K562 (cell line): Measurements from ENCODE around the gene CPTP. TPM values are rescaled to one million over a fixed set of nuclear protein-coding genes. Genes with fewer than 3 reads are reported as not detected.
A peak's percentile ranks its signal among the peaks of the same experiment; 100 is the strongest.

ENCODE experiments used
- CBX2 ChIP-seq: fragments of 200-600 bp; sonication (generic); IDR thresholded peaks from one replicate; pipeline ENCODE4 v1.6.1; 2012; ENCODE audit warnings: mild to moderate bottlenecking, low read length, inconsistent platforms; ENCODE audit not compliant: insufficient read depth, poor library complexity, severe bottlenecking
- CBX3 ChIP-seq, 2 experiments: IDR thresholded peaks; 1 replicate in 1 of 2; 2 replicates in 1 of 2; pipeline ENCODE4 v1.6.1; 2012; ENCODE audit warnings: inconsistent platforms in 2 of 2, low read length in 2 of 2, borderline replicate concordance in 1 of 2, control low read depth in 1 of 2
- DDX20 ChIP-seq: fragments of 450-650 bp; IDR thresholded peaks from 2 replicates; pipeline ENCODE4 v1.6.1; 2016; ENCODE audit warnings: missing genetic modification characterization, low read depth, mild to moderate bottlenecking, missing compliant biosample characterization, moderate library complexity
- EWSR1 ChIP-seq: fragments of 450-650 bp; IDR thresholded peaks from 2 replicates; pipeline ENCODE4 v1.6.1; 2018; ENCODE audit warnings: borderline replicate concordance, mild to moderate bottlenecking, low read depth, moderate library complexity; ENCODE audit not compliant: partially characterized antibody
- GABPB1 ChIP-seq: sonication (generic); formaldehyde crosslinking; IDR thresholded peaks from 2 replicates; pipeline ENCODE4 v1.8.0; 2022; ENCODE audit warnings: mild to moderate bottlenecking, missing genetic modification reagents
- HMGN3 ChIP-seq: IDR thresholded peaks from 2 replicates; pipeline ENCODE4 v1.6.1; 2011; ENCODE audit warnings: borderline replicate concordance, low read depth, mild to moderate bottlenecking, mixed read lengths, low read length; ENCODE audit not compliant: insufficient read length; ENCODE audit errors: extremely low read depth
- NEUROD1 ChIP-seq: fragments of 150-350 bp; IDR thresholded peaks from 2 replicates; pipeline ENCODE4 v1.6.1; 2014; ENCODE audit warnings: borderline replicate concordance, low read length, low read depth; ENCODE audit not compliant: partially characterized antibody
- SIRT6 ChIP-seq: IDR thresholded peaks from one replicate; pipeline ENCODE4 v1.6.1; 2012; ENCODE audit warnings: low read depth, mild to moderate bottlenecking, control low read depth, inconsistent platforms, low read length, moderate library complexity
- SP1 ChIP-seq: sonication (generic); formaldehyde crosslinking; IDR thresholded peaks from 2 replicates; pipeline ENCODE4 v1.8.1; 2022; ENCODE audit warnings: mild to moderate bottlenecking, missing genetic modification reagents
- TEAD1 ChIP-seq, 2 experiments: fragments of 450-650 bp in 1 of 2; sonication (generic) in 1 of 2; formaldehyde crosslinking; IDR thresholded peaks; 2 replicates each; pipeline versions ENCODE4 v1.4.0 to v1.8.0; 2020 to 2022; ENCODE audit warnings: mild to moderate bottlenecking in 2 of 2, missing genetic modification reagents in 1 of 2
- THRAP3 ChIP-seq: fragments of 450-650 bp; IDR thresholded peaks from 2 replicates; pipeline ENCODE4 v1.6.1; 2016; ENCODE audit warnings: mild to moderate bottlenecking, inconsistent platforms, borderline replicate concordance
- ZNF165 ChIP-seq: fragments of 250-450 bp; sonication (Bioruptor Pico); IDR thresholded peaks from 2 replicates; pipeline ENCODE4 v1.4.0; 2020; ENCODE audit warnings: borderline replicate concordance
- ZNF232 ChIP-seq: sonication (generic); formaldehyde crosslinking; IDR thresholded peaks from 2 replicates; pipeline ENCODE4 v1.8.0; 2022; ENCODE audit warnings: mild to moderate bottlenecking, missing genetic modification reagents
- polyA plus RNA-seq, 8 experiments: library from polyadenylated mRNA; depleted of rRNA in 4 of 8; stranded (reverse) in 5 of 8; unstranded in 3 of 8; fragments of >200 nt; fragmentation: Nextera tagmentation in 2 of 8; fragmentation: Illumina TruSeq in 1 of 8; extraction: Ambion mirVana in 2 of 8; extraction: Trizol in 1 of 8; gene quantifications; 2 replicates each; pipeline versions ENCODE4 v1.2.1 to v1.2.3, GENCODE V29; 2011 to 2014; ENCODE audit warnings: inconsistent platforms in 1 of 8, missing spikeins in 1 of 8
- total RNA-seq, 7 experiments: library from RNA; depleted of rRNA in 6 of 7; stranded (reverse); fragments of >200 nt in 6 of 7; fragmentation: Illumina TruSeq in 2 of 7; extraction: Trizol in 2 of 7; gene quantifications; 2 replicates each; pipeline versions ENCODE4 v1.2.1 to v1.2.3, GENCODE V29; 2011 to 2021; ENCODE audit warnings: low replicate concordance in 1 of 7
- TF ChIP-seq, protein P1 (sequence below): fragments of 450-650 bp; formaldehyde crosslinking; IDR thresholded peaks from 2 replicates; pipeline ENCODE4 v1.4.0; 2022; ENCODE audit warnings: mild to moderate bottlenecking, moderate library complexity
- TF ChIP-seq, protein P2 (sequence below): IDR thresholded peaks from 2 replicates; pipeline ENCODE4 v1.6.1; 2011; ENCODE audit not compliant: insufficient read length; ENCODE audit errors: extremely low read depth
- TF ChIP-seq, protein P3 (sequence below): fragments of 450-650 bp; IDR thresholded peaks from 2 replicates; pipeline ENCODE4 v1.6.1; 2016; ENCODE audit warnings: low read depth
- TF ChIP-seq, protein P4 (sequence below): fragments of 250-450 bp; sonication (Bioruptor Pico); IDR thresholded peaks from 2 replicates; pipeline ENCODE4 v1.8.0; 2022; ENCODE audit warnings: moderate library complexity, mild to moderate bottlenecking, inconsistent platforms

CPTP gene
- total and polyA plus RNA-seq, 9 of the 15 experiments (the other 6 are each of a cell fraction or from before 2014, with no cell fraction given): 0.11 to 25.8 (median 3.5) TPM

DNA sequence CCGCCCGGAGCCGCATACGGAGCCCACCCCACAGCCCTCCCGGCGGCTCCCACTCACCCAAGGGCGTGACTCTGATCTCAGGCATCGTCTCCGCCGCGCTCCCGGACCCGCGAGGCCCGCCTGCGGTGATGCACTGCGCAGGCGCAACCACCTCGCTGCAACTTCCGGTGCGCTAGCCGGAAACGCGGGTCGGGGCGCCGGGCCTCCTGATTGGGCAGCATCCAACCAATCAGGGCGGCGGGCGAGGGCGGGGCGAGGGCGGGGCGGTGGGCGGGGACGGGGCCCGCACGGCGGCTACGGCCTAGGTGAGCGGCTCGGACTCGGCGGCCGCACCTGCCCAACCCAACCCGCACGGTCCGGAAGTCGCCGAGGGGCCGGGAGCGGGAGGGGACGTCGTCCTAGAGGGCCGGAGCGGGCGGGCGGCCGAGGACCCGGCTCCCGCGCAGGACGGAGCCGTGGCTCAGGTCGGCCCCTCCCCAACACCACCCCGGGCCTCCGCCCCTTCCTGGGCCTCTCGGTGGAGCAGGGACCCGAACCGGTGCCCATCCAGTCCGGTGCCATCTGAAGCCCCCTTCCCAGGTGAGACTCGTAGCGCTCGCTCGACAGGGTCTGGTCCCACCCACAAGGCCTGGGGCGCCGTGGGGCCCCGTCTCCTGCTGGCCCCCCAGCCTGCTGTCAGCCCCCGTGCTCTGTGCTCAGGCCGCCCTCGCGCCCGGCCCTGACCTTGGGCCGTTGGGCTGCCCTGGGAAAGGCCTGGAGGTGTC is at the start of gene CPTP, which contains the start of gene INTS11 (continued):
- TF ChIP-seq NEUROD1 (no peak), HMGN3 (peak; percentile 52), EWSR1 (no peak), CBX2 (no peak), ZNF165 (CRISPR knock-in tag) (no peak), DDX20 (no peak), THRAP3 (no peak), CBX3 (IDR thresholded peaks at IDR 0.05; ENCODE audit: borderline replicate concordance in 1 of 2, low read length in 2 of 2) (no peak), SP1 (CRISPR knock-in tag) (peak; percentile 90), SIRT6 (no peak), ZNF232 (no peak; the same call in 1 of the 2 replicates), GABPB1 (CRISPR knock-in tag) (peak; percentile 93), TEAD1 (CRISPR knock-in tag; IDR thresholded peaks at IDR 0.05) (no peak)
- TF ChIP-seq, protein P1, sequence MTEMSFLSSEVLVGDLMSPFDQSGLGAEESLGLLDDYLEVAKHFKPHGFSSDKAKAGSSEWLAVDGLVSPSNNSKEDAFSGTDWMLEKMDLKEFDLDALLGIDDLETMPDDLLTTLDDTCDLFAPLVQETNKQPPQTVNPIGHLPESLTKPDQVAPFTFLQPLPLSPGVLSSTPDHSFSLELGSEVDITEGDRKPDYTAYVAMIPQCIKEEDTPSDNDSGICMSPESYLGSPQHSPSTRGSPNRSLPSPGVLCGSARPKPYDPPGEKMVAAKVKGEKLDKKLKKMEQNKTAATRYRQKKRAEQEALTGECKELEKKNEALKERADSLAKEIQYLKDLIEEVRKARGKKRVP (CRISPR knock-in tag): no peak
- TF ChIP-seq, protein P2, sequence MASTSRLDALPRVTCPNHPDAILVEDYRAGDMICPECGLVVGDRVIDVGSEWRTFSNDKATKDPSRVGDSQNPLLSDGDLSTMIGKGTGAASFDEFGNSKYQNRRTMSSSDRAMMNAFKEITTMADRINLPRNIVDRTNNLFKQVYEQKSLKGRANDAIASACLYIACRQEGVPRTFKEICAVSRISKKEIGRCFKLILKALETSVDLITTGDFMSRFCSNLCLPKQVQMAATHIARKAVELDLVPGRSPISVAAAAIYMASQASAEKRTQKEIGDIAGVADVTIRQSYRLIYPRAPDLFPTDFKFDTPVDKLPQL: no peak
- TF ChIP-seq, protein P3, sequence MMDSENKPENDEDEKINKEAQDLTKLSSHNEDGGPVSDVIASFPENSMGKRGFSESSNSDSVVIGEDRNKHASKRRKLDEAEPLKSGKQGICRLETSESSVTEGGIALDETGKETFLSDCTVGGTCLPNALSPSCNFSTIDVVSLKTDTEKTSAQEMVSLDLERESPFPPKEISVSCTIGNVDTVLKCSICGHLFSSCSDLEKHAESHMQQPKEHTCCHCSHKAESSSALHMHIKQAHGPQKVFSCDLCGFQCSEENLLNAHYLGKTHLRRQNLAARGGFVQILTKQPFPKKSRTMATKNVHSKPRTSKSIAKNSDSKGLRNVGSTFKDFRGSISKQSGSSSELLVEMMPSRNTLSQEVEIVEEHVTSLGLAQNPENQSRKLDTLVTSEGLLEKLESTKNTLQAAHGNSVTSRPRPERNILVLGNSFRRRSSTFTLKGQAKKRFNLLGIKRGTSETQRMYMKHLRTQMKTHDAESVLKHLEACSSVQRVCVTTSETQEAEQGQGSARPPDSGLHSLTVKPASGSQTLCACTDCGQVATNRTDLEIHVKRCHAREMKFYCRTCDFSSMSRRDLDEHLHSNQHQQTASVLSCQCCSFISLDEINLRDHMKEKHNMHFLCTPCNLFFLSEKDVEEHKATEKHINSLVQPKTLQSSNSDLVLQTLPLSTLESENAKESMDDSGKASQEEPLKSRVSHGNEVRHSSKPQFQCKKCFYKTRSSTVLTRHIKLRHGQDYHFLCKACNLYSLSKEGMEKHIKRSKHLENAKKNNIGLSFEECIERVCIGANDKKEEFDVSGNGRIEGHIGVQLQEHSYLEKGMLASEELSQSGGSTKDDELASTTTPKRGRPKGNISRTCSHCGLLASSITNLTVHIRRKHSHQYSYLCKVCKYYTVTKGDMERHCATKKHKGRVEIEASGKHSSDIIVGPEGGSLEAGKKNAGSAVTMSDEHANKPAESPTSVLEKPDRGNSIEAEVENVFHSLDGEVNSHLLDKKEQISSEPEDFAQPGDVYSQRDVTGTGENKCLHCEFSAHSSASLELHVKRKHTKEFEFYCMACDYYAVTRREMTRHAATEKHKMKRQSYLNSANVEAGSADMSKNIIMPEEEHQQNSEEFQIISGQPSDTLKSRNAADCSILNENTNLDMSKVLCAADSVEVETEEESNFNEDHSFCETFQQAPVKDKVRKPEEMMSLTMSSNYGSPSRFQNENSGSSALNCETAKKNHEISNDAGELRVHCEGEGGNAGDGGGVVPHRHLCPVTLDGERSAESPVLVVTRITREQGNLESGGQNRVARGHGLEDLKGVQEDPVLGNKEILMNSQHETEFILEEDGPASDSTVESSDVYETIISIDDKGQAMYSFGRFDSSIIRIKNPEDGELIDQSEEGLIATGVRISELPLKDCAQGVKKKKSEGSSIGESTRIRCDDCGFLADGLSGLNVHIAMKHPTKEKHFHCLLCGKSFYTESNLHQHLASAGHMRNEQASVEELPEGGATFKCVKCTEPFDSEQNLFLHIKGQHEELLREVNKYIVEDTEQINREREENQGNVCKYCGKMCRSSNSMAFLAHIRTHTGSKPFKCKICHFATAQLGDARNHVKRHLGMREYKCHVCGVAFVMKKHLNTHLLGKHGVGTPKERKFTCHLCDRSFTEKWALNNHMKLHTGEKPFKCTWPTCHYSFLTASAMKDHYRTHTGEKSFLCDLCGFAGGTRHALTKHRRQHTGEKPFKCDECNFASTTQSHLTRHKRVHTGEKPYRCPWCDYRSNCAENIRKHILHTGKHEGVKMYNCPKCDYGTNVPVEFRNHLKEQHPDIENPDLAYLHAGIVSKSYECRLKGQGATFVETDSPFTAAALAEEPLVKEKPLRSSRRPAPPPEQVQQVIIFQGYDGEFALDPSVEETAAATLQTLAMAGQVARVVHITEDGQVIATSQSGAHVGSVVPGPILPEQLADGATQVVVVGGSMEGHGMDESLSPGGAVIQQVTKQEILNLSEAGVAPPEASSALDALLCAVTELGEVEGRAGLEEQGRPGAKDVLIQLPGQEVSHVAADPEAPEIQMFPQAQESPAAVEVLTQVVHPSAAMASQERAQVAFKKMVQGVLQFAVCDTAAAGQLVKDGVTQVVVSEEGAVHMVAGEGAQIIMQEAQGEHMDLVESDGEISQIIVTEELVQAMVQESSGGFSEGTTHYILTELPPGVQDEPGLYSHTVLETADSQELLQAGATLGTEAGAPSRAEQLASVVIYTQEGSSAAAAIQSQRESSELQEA: no peak
- TF ChIP-seq, protein P4, sequence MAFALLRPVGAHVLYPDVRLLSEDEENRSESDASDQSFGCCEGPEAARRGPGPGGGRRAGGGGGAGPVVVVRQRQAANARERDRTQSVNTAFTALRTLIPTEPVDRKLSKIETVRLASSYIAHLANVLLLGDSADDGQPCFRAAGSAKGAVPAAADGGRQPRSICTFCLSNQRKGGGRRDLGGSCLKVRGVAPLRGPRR (CRISPR knock-in tag): no peak
